Dermis blood vessel endothelial cell (primary cell): Measurements from ENCODE around the gene LIN9. TPM values are rescaled to one million over a fixed set of nuclear protein-coding genes. Genes with fewer than 3 reads are reported as not detected.
"Not testable (repeated sequence)": the region's sequence is repeated elsewhere in the genome, so short reads cannot be mapped to it uniquely, and the experiment has no call there.

Experiments
- DNase-seq: peaks from one replicate; pipeline ENCODE4 v3.0.0; 2010
- total RNA-seq: library from RNA; depleted of rRNA; stranded (reverse); fragments of >200 nt; gene quantifications from 2 replicates; pipeline ENCODE4 v1.2.3, GENCODE V29; 2014

The LIN9 gene
- total RNA-seq: 5.8 and 8.0 TPM in 2 replicates

GRCh38 chr1:226308723-226309397, at the start of gene LIN9:
Gene LIN9 (minus strand): TSS chr1:226309164. CDS start chr1:226309139, 25 bp downstream.
- peak; percentile 94 for DNase-seq

GRCh38 chr1:226357416-226357815, 48.5 kb upstream of the LIN9 start:
- no peak for DNase-seq

GRCh38 chr1:226355669-226356551, 46.9 kb upstream of the LIN9 start:
- no peak for DNase-seq

- no peak for DNase-seq
Measured at GRCh38 chr1:226355016-226355415, 46.1 kb upstream of the LIN9 start.

- no peak for DNase-seq
Measured at GRCh38 chr1:226353698-226354525, 44.9 kb upstream of the LIN9 start.

- DNase-seq: no peak
Measured at GRCh38 chr1:226351709-226352108, 42.7 kb upstream of the LIN9 start.

GRCh38 chr1:226350519-226350865, 41.5 kb upstream of the LIN9 start:
- DNase-seq: no peak

GRCh38 chr1:226349801-226350518, 41.0 kb upstream of the LIN9 start:
- DNase-seq: peak; percentile 44

- no peak for DNase-seq
Measured at GRCh38 chr1:226349081-226349480, 40.1 kb upstream of the LIN9 start.

- no peak for DNase-seq
Measured at GRCh38 chr1:226344441-226345259, 35.7 kb upstream of the LIN9 start.

GRCh38 chr1:226342656-226343055, 33.7 kb upstream of the LIN9 start:
- DNase-seq: no peak

GRCh38 chr1:226340111-226340510, 31.1 kb upstream of the LIN9 start:
- not testable (repeated sequence) for DNase-seq

- DNase-seq: no peak
Measured at GRCh38 chr1:226337276-226337875, 28.4 kb upstream of the LIN9 start.

- DNase-seq: no peak
Measured at GRCh38 chr1:226335661-226336060, 26.7 kb upstream of the LIN9 start.

- no peak for DNase-seq
Measured at GRCh38 chr1:226332947-226333346, 24.0 kb upstream of the LIN9 start.

GRCh38 chr1:226329237-226329636, 20.3 kb upstream of the LIN9 start:
- DNase-seq: no peak

- DNase-seq: no peak
Measured at GRCh38 chr1:226327761-226328162, 18.8 kb upstream of the LIN9 start.

GRCh38 chr1:226325178-226325577, 16.2 kb upstream of the LIN9 start:
- DNase-seq: no peak

GRCh38 chr1:226324479-226324878, 15.5 kb upstream of the LIN9 start:
- no peak for DNase-seq

GRCh38 chr1:226322986-226323385, 14.0 kb upstream of the LIN9 start:
- no peak for DNase-seq

GRCh38 chr1:226320930-226321329, 12.0 kb upstream of the LIN9 start:
- no peak for DNase-seq
